K562 (cell line): ENCODE results near the gene TUBA3C. TPM values are rescaled to one million over a fixed set of nuclear protein-coding genes. Genes with fewer than 3 reads are reported as not detected.
A peak's percentile ranks its signal among the peaks of the same experiment; 100 is the strongest.

Experiments used
- ATAC-seq: fragments of 200-7000 bp; cut with Tn5 transposase; 3 replicates; pipeline ENCODE4 v1.9.1; 2020; ENCODE audit warnings: moderate library complexity
- BruUV-seq: library from RNA; stranded (reverse); fragments of 400-500 nt; replicated peaks from 2 replicates; lab custom pipeline; 2021; lab: Mats Ljungman, UMichigan
- CTCF ChIA-PET: fragments of 300-600 bp; formaldehyde crosslinking; extraction: SDS; loops from one replicate; lab custom pipeline; 2021; ENCODE audit warnings: low intra/inter-chr PET ratio; lab: Yijun Ruan, JAX
- POLR2A ChIA-PET: fragments of 300-600, 350-650 bp; sonication (Branson Sonifier 250); formaldehyde crosslinking; extraction: SDS; loops from one replicate; lab custom pipeline; 2021; ENCODE audit warnings: antibody characterized with exemption, inconsistent platforms; lab: Yijun Ruan, JAX
- DNase-seq, 4 experiments: peaks; one replicate each; pipeline versions ENCODE4 v3.0.0 to v3.0.0-alpha.2; 2011 to 2018; ENCODE audit warnings: low spot score in 3 of 4, mixed read lengths in 3 of 4; ENCODE audit errors: extremely low read depth in 1 of 4
- FAIRE-seq: peaks from 2 replicates; lab custom pipeline; 2011; peaks lifted over from hg19 to GRCh38; lab: Jason Lieb, UNC
- H2AFZ ChIP-seq: 2 replicates; pipeline ENCODE4 v1.6.0; 2011; ENCODE audit warnings: low read depth, low read length, control low read depth, inconsistent platforms
- H3K27ac ChIP-seq: fragments of 200-600 bp; 3 replicates; pipeline ENCODE4 v1.8.0; 2011; ENCODE audit warnings: low read depth, mild to moderate bottlenecking, control low read depth, inconsistent platforms, low read length, moderate library complexity, mixed read lengths; ENCODE audit errors: extremely low read depth
- H3K27me3 ChIP-seq, 2 experiments: fragments of 300-600 bp in 1 of 2; 2 replicates in 1 of 2; 3 replicates in 1 of 2; pipeline versions ENCODE4 v1.6.0 to v1.8.0; 2011; ENCODE audit warnings: inconsistent platforms in 2 of 2, low read length in 2 of 2, mild to moderate bottlenecking in 1 of 2, mixed read lengths in 1 of 2, moderate library complexity in 1 of 2; ENCODE audit not compliant: control insufficient read depth in 2 of 2, insufficient read depth in 2 of 2
- H3K36me3 ChIP-seq: fragments of 300-600 bp; 3 replicates; pipeline ENCODE4 v1.8.0; 2011; ENCODE audit warnings: mild to moderate bottlenecking, low read length, inconsistent platforms; ENCODE audit not compliant: control insufficient read depth, insufficient read depth
- H3K4me1 ChIP-seq, 2 experiments: fragments of 200-600 bp in 1 of 2; replicated peaks in 1 of 2; 2 replicates in 1 of 2; 3 replicates in 1 of 2; pipeline versions ENCODE4 v1.5.1 to v1.8.0; 2011; ENCODE audit warnings: inconsistent platforms in 2 of 2, low read length in 2 of 2, mild to moderate bottlenecking in 1 of 2, mixed read lengths in 1 of 2, moderate library complexity in 1 of 2; ENCODE audit not compliant: control insufficient read depth in 2 of 2, insufficient read depth in 2 of 2
- H3K4me2 ChIP-seq: 2 replicates; pipeline ENCODE4 v1.6.1; 2011; ENCODE audit warnings: low read length, control low read depth, inconsistent platforms, mixed read lengths; ENCODE audit not compliant: insufficient read depth
- H3K4me3 ChIP-seq: fragments of 200-600 bp; sonication (generic), shearing (Covaris generic); 2 replicates; pipeline ENCODE4 v1.5.1; 2016; ENCODE audit warnings: control low read depth, inconsistent platforms
- H3K79me2 ChIP-seq: fragments of 200-600 bp; 3 replicates; pipeline ENCODE4 v1.8.0; 2011; ENCODE audit warnings: low read length, inconsistent platforms; ENCODE audit not compliant: control insufficient read depth, insufficient read depth
- H3K9ac ChIP-seq, 2 experiments: 2 replicates each; pipeline versions ENCODE4 v1.6.0 to v1.6.1; 2011; ENCODE audit warnings: low read depth in 2 of 2, low read length in 2 of 2, control low read depth in 1 of 2, inconsistent platforms in 1 of 2, mild to moderate bottlenecking in 1 of 2, mixed read lengths in 1 of 2; ENCODE audit not compliant: insufficient read depth in 1 of 2
- H3K9me1 ChIP-seq: one replicate; pipeline ENCODE4 v1.6.0; 2011; ENCODE audit warnings: inconsistent platforms, mild to moderate bottlenecking, low read length, moderate library complexity; ENCODE audit not compliant: control insufficient read depth, insufficient read depth
- H3K9me3 ChIP-seq: replicated peaks from 2 replicates; pipeline ENCODE4 v1.5.1; 2011; ENCODE audit warnings: low read depth, low read length, inconsistent platforms; ENCODE audit not compliant: control insufficient read depth, insufficient read depth
- H4K20me1 ChIP-seq: replicated peaks from 2 replicates; pipeline ENCODE4 v1.6.1; 2011; ENCODE audit warnings: low read length, inconsistent platforms, mixed read lengths; ENCODE audit not compliant: control insufficient read depth, insufficient read depth
- DDX20 ChIP-seq: fragments of 450-650 bp; IDR thresholded peaks from 2 replicates; pipeline ENCODE4 v1.6.1; 2016; ENCODE audit warnings: missing genetic modification characterization, low read depth, mild to moderate bottlenecking, missing compliant biosample characterization, moderate library complexity
- ESRRA ChIP-seq: fragments of 450-650 bp; IDR thresholded peaks from 2 replicates; pipeline ENCODE4 v1.6.1; 2014; ENCODE audit warnings: low read depth, mild to moderate bottlenecking, moderate library complexity, borderline replicate concordance
- TCF7 ChIP-seq: sonication (generic); IDR thresholded peaks from 2 replicates; pipeline ENCODE4 v1.6.1; 2016; ENCODE audit warnings: antibody characterized with exemption, borderline replicate concordance
- VEZF1 ChIP-seq: fragments of 200-800 bp; sonication (Bioruptor generic); IDR thresholded peaks from 2 replicates; pipeline ENCODE4 v1.6.1; 2017; ENCODE audit warnings: missing genetic modification characterization, missing compliant biosample characterization
- ZBTB49 ChIP-seq: sonication (generic); formaldehyde crosslinking; IDR thresholded peaks from 2 replicates; pipeline ENCODE4 v1.8.0; 2022; ENCODE audit warnings: missing genetic modification reagents, mild to moderate bottlenecking, borderline replicate concordance
- WGBS: fragments of 100-300 bp; shearing (Covaris generic); methylation state at CpG from one replicate; pipeline ENCODE4 v1.1.6; 2016; ENCODE audit warnings: low coverage, mixed read lengths; ENCODE audit not compliant: insufficient coverage; ENCODE audit errors: missing lambda C conversion rate; 5-methylcytosine and 5-hydroxymethylcytosine counted together
- in situ Hi-C: fragments of 300-500 bp; cut with MboI; formaldehyde crosslinking; loops from 4 replicates; pipeline ENCODE4 v1.15.0; 2018; ENCODE audit warnings: inconsistent platforms, mixed read lengths
- intact Hi-C: fragments of 100-400 bp; cut with micrococcal nuclease; formaldehyde crosslinking; loops from 2 replicates; pipeline ENCODE4 v1.14.2; 2022
- polyA plus RNA-seq, 8 experiments: library from polyadenylated mRNA; depleted of rRNA in 4 of 8; stranded (reverse) in 5 of 8; unstranded in 3 of 8; fragments of >200 nt; fragmentation: Nextera tagmentation in 2 of 8; fragmentation: Illumina TruSeq in 1 of 8; extraction: Ambion mirVana in 2 of 8; extraction: Trizol in 1 of 8; gene quantifications; 2 replicates each; pipeline versions ENCODE4 v1.2.1 to v1.2.3, GENCODE V29; 2011 to 2014; ENCODE audit warnings: inconsistent platforms in 1 of 8, missing spikeins in 1 of 8
- total RNA-seq, 7 experiments: library from RNA; depleted of rRNA in 6 of 7; stranded (reverse); fragments of >200 nt in 6 of 7; fragmentation: Illumina TruSeq in 2 of 7; extraction: Trizol in 2 of 7; gene quantifications; 2 replicates each; pipeline versions ENCODE4 v1.2.1 to v1.2.3, GENCODE V29; 2011 to 2021; ENCODE audit warnings: low replicate concordance in 1 of 7

TUBA3C gene
- total and polyA plus RNA-seq, 9 of the 15 experiments (the other 6 are each of a cell fraction or from before 2014, with no cell fraction given): 0.10 to 4.2 (median 2.2) TPM

DNA sequence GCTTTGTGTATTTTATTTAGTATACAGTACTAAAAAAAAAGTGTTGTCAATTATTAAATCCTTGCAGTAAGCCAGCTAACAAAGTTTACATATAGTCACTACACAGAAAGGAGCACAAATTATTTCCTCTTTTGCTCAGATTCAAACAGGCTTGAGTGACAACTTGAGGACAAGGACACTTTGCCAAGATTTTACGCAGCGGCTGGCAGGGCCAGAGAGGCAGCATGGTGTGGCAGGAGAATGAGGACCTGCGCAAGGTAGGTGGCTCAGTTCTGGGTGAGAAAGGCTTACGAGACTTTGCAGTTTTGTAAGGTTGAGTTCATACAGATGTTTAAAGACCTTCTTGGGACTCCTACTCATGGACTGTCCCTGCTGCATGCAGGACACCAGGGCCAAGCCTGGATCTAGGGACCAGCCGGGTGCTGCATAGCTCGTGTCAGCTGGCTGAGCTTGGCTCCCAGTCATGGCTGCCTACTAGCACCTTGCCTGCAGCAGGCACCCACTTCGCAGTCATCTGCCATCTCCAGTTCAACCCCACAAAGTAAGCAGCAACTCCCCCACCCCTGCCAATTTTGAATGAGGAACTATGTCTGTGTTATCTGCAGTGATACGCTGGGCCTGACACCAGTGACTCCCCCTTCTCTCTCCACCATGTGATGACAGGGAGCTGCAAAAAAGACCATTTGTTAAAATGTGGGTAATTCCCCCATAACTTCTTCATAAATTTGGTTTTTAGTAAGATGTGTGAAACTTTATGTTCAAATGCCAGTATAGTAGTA, 3.7 kb upstream of the TUBA3C start:
- no peak overlapping the region for H3K9ac ChIP-seq
- no TSS peak for BruUV-seq
- intact Hi-C loops: no loop called here
- TF ChIP-seq DDX20 (tag) (no peak), TCF7 (no peak), VEZF1 (CRISPR knock-in tag) (peak; percentile 29; the same call in 1 of the 2 replicates), ZBTB49 (CRISPR knock-in tag) (no peak), ESRRA (no peak)
- TF ChIP-seq, all 486 proteins: peak for 1
- Histone ChIP-seq H3K4me1 (peaks cover 0 to 4% of the 10 kb centered on the region in 2 experiments; a peak in 1 of 5 replicates), H3K27me3 (peaks cover 0 to 8% of the 10 kb centered on the region in 2 experiments; a peak in 1 of 5 replicates), H3K27ac (no peak overlapping the region), H2AFZ (no peak overlapping the region), H4K20me1 (no peaks in the 10 kb centered on the region), H3K9me3 (no peaks in the 10 kb centered on the region), H3K4me2 (no peak overlapping the region), H3K9me1 (no peaks in the 10 kb centered on the region), H3K4me3 (no peak overlapping the region), H3K79me2 (no peaks in the 10 kb centered on the region), H3K36me3 (no peaks in the 10 kb centered on the region)
- ATAC-seq (no peak), DNase-seq (no peak), FAIRE-seq (no peak)
- ChIA-PET POLR2A (no interaction called here), CTCF (no interaction called here)
- in situ Hi-C loops: no loop called here
- 3% methylated on average over 8 of the region's 8 CpGs for WGBS
